ENCODE measurements around the gene TRAPPC2. TPM values are rescaled to one million over a fixed set of nuclear protein-coding genes. Genes with fewer than 3 reads are reported as not detected.
A peak's percentile ranks its signal among the peaks of the same experiment; 100 is the strongest.

The TRAPPC2 gene
- total RNA-seq, 2 experiments from 2014 or later, result 21.0 to 22.6 TPM

- CTCF ChIA-PET, result no interaction called here
Measured at GRCh38 chrX:13693341-13693961, 41.0 kb downstream of the TRAPPC2 start.

GRCh38 chrX:13692771-13693231 lies 41.6 kb downstream of the TRAPPC2 start:
- no peak overlapping the region for H3K4me3 Mint-ChIP-seq
- POLR2A ChIA-PET, result interaction anchor here (1.2 to 3.0 kb wide), 2 partner anchors 23 to 42 kb away, joined by 3 to 14 read pairs; partner anchors contain the start of genes OFD1 and TRAPPC2

More at GRCh38 chrX:13693341-13693961, 41.0 kb downstream of the TRAPPC2 start:
- Mint-ChIP-seq H3K36me3 (ENCODE audit: low read depth) (peaks cover 16% of the 10 kb centered on the region), H3K27me3 (no peaks in the 10 kb centered on the region), H3K4me3 (no peak overlapping the region), H3K4me1 (peaks cover 56% of the 10 kb centered on the region), H3K27ac (peak overlapping the region; percentile 12), H3K9me3 (no peaks in the 10 kb centered on the region)
- POLR2A ChIA-PET, result interaction anchor here (1.2 kb wide), 1 partner anchor 24 kb away, joined by 3 read pairs; no protein-coding TSS in a partner anchor
- no peak for DNase-seq

GRCh38 chrX:13691841-13692371 lies 42.5 kb downstream of the TRAPPC2 start:
- Mint-ChIP-seq H3K4me1 (peaks cover 60% of the 10 kb centered on the region), H3K27me3 (no peaks in the 10 kb centered on the region), H3K36me3 (ENCODE audit: low read depth) (peaks cover 13% of the 10 kb centered on the region), H3K27ac (no peak overlapping the region), H3K9me3 (no peaks in the 10 kb centered on the region), H3K4me3 (no peak overlapping the region)
- ChIA-PET POLR2A (interaction anchor here (1.2 to 3.0 kb wide), 2 partner anchors 22 to 43 kb away, joined by 3 to 14 read pairs; partner anchors contain the start of genes OFD1 and TRAPPC2), CTCF (interaction anchor here (1.2 kb wide), 1 partner anchor 42 kb away, joined by 3 read pairs; the partner anchor contains the start of genes OFD1 and TRAPPC2)
- DNase-seq, result no peak

More at GRCh38 chrX:13692771-13693231, 41.6 kb downstream of the TRAPPC2 start:
- no peak for DNase-seq
- Mint-ChIP-seq H3K9me3 (no peaks in the 10 kb centered on the region), H3K27ac (no peak overlapping the region), H3K4me1 (peaks cover 62% of the 10 kb centered on the region), H3K36me3 (ENCODE audit: low read depth) (peaks cover 16% of the 10 kb centered on the region), H3K27me3 (no peaks in the 10 kb centered on the region)
- CTCF ChIA-PET, result interaction anchor here (1.2 kb wide), 1 partner anchor 41 kb away, joined by 3 read pairs; the partner anchor contains the start of genes OFD1 and TRAPPC2

GRCh38 chrX:13690836-13691235 lies 43.6 kb downstream of the TRAPPC2 start:
- peaks cover 57% of the 10 kb centered on the region for H3K4me1 Mint-ChIP-seq
- POLR2A ChIA-PET, result interaction anchor here (3.0 kb wide), 1 partner anchor 44 kb away, joined by 14 read pairs; the partner anchor contains the start of genes OFD1 and TRAPPC2
- H3K27ac Mint-ChIP-seq, result no peak overlapping the region
- H3K9me3 Mint-ChIP-seq, result no peaks in the 10 kb centered on the region
- H3K36me3 Mint-ChIP-seq (ENCODE audit: low read depth), result peaks cover 13% of the 10 kb centered on the region
- no peaks in the 10 kb centered on the region for H3K27me3 Mint-ChIP-seq
- H3K4me3 Mint-ChIP-seq, result peak overlapping the region; percentile 82
- DNase-seq, result no peak
- CTCF ChIA-PET, result interaction anchor here (2.0 kb wide), 1 partner anchor 28 kb away, joined by 7 read pairs; no protein-coding TSS in a partner anchor

- peaks cover 6% of the 10 kb centered on the region for H3K36me3 Mint-ChIP-seq (ENCODE audit: low read depth)
- H3K4me1 Mint-ChIP-seq, result peaks cover 58% of the 10 kb centered on the region
- CTCF ChIA-PET, result interaction anchor here (2.0 kb wide), 1 partner anchor 27 kb away, joined by 7 read pairs; no protein-coding TSS in a partner anchor
- H3K4me3 Mint-ChIP-seq, result peak overlapping the region; percentile 82
- H3K27ac Mint-ChIP-seq, result peak overlapping the region; percentile 74
- H3K27me3 Mint-ChIP-seq, result no peaks in the 10 kb centered on the region
- POLR2A ChIA-PET, result interaction anchor here (1.5 to 3.9 kb wide), 4 partner anchors 7 to 45 kb away, joined by 6 to 45 read pairs (median 12); partner anchors contain the start of genes OFD1 and TRAPPC2
- H3K9me3 Mint-ChIP-seq, result no peaks in the 10 kb centered on the region
- DNase-seq, result no peak
Measured at GRCh38 chrX:13689741-13690211, 44.6 kb downstream of the TRAPPC2 start.

GRCh38 chrX:13688958-13689740 lies 45.3 kb downstream of the TRAPPC2 start, which contains the start of gene RAB9A:
RAB9A (plus strand) TSS chrX:13689128; CDS start chrX:13708747, 19,619 bp downstream.
- DNase-seq, result peak; percentile 78
- Mint-ChIP-seq H3K27me3 (no peaks in the 10 kb centered on the region), H3K27ac (peak within 1 kb of the TSS; percentile 75), H3K4me3 (peak within 1 kb of the TSS; percentile 82), H3K36me3 (ENCODE audit: low read depth) (peaks cover 6% of the 10 kb centered on the region), H3K9me3 (no peaks in the 10 kb centered on the region), H3K4me1 (peaks cover 54% of the 10 kb centered on the region)
- ChIA-PET POLR2A (interaction anchor here (0.9 to 3.9 kb wide), 9 partner anchors 8 to 46 kb away, joined by 3 to 45 read pairs (median 6); partner anchors contain the start of genes OFD1, TCEANC and TRAPPC2), CTCF (interaction anchor here (1.1 to 2.0 kb wide), 4 partner anchors 27 to 66 kb away, joined by 3 to 7 read pairs (median 4); no protein-coding TSS in a partner anchor)

- peak overlapping the region; percentile 75 for H3K27ac Mint-ChIP-seq
- no peak for DNase-seq
- peak overlapping the region; percentile 82 for H3K4me3 Mint-ChIP-seq
- CTCF ChIA-PET, result interaction anchor here (1.0 to 1.8 kb wide), 5 partner anchors 26 to 344 kb away, joined by 3 to 6 read pairs (median 3); no protein-coding TSS in a partner anchor
- no peaks in the 10 kb centered on the region for H3K9me3 Mint-ChIP-seq
- H3K4me1 Mint-ChIP-seq, result peaks cover 48% of the 10 kb centered on the region
- peaks cover 6% of the 10 kb centered on the region for H3K36me3 Mint-ChIP-seq (ENCODE audit: low read depth)
- no peaks in the 10 kb centered on the region for H3K27me3 Mint-ChIP-seq
- POLR2A ChIA-PET, result interaction anchor here (0.7 to 3.9 kb wide), 10 partner anchors 9 to 341 kb away, joined by 3 to 45 read pairs (median 6); partner anchors contain the start of genes OFD1, TCEANC and TRAPPC2
Measured at GRCh38 chrX:13688384-13688957, 45.9 kb downstream of the TRAPPC2 start.

- Mint-ChIP-seq H3K27ac (no peak overlapping the region), H3K4me1 (peaks cover 36% of the 10 kb centered on the region), H3K36me3 (ENCODE audit: low read depth) (peaks cover 6% of the 10 kb centered on the region), H3K4me3 (no peak overlapping the region), H3K9me3 (no peaks in the 10 kb centered on the region), H3K27me3 (no peaks in the 10 kb centered on the region)
- CTCF ChIA-PET, result interaction anchor here (0.8 to 1.8 kb wide), 4 partner anchors 25 to 345 kb away, joined by 3 to 6 read pairs (median 3); no protein-coding TSS in a partner anchor
- DNase-seq, result no peak
- POLR2A ChIA-PET, result interaction anchor here (1.5 to 3.9 kb wide), 3 partner anchors 17 to 48 kb away, joined by 5 to 45 read pairs (median 8); partner anchors contain the start of genes OFD1, TCEANC and TRAPPC2
Measured at GRCh38 chrX:13687203-13687602, 47.2 kb downstream of the TRAPPC2 start.

GRCh38 chrX:13685126-13685763 lies 49.2 kb downstream of the TRAPPC2 start:
- ChIA-PET CTCF (no interaction called here), POLR2A (no interaction called here)
- Mint-ChIP-seq H3K9me3 (no peaks in the 10 kb centered on the region), H3K36me3 (ENCODE audit: low read depth) (peaks cover under 1% of the 10 kb centered on the region), H3K4me1 (peaks cover 23% of the 10 kb centered on the region), H3K4me3 (no peak overlapping the region), H3K27me3 (no peaks in the 10 kb centered on the region), H3K27ac (no peak overlapping the region)
- DNase-seq, result no peak

GRCh38 chrX:13684361-13684760 lies 50.1 kb downstream of the TRAPPC2 start:
- Mint-ChIP-seq H3K27me3 (no peaks in the 10 kb centered on the region), H3K36me3 (ENCODE audit: low read depth) (no peaks in the 10 kb centered on the region), H3K9me3 (no peaks in the 10 kb centered on the region), H3K4me3 (no peak overlapping the region), H3K4me1 (peaks cover 22% of the 10 kb centered on the region), H3K27ac (no peak overlapping the region)
- CTCF ChIA-PET, result no interaction called here
- no peak for DNase-seq
- POLR2A ChIA-PET, result no interaction called here

- no peak for DNase-seq
- no peaks in the 10 kb centered on the region for H3K9me3 Mint-ChIP-seq
- H3K27me3 Mint-ChIP-seq, result no peaks in the 10 kb centered on the region
- peaks cover 11% of the 10 kb centered on the region for H3K4me1 Mint-ChIP-seq
- H3K27ac Mint-ChIP-seq, result no peak overlapping the region
- no peaks in the 10 kb centered on the region for H3K36me3 Mint-ChIP-seq (ENCODE audit: low read depth)
- ChIA-PET CTCF (no interaction called here), POLR2A (no interaction called here)
- H3K4me3 Mint-ChIP-seq, result no peak overlapping the region
Measured at GRCh38 chrX:13681595-13681994, 52.8 kb downstream of the TRAPPC2 start.

Data from activated CD4-positive, alpha-beta memory T cell treated with anti-CD3 and anti-CD28 coated beads, Interleukin-2, amount 10 ng/mL, durations not matched to agents 7 days and 5 days (primary cell).